DND-41 (cell line): ENCODE results near the gene ACIN1.

ENCODE experiments used
- EZH2 ChIP-seq: IDR thresholded peaks from 3 replicates; pipeline ENCODE4 v1.6.1; 2012; ENCODE audit warnings: borderline replicate concordance, low read depth, mild to moderate bottlenecking, moderate library complexity, low read length, inconsistent platforms; ENCODE audit not compliant: severe bottlenecking
- TF ChIP-seq, protein P1 (sequence below): IDR thresholded peaks from 2 replicates; pipeline ENCODE4 v1.5.1; 2012; ENCODE audit warnings: borderline replicate concordance, low read length, moderate library complexity, mild to moderate bottlenecking; ENCODE audit not compliant: poor library complexity, severe bottlenecking; ENCODE audit errors: extremely low read depth

DNA sequence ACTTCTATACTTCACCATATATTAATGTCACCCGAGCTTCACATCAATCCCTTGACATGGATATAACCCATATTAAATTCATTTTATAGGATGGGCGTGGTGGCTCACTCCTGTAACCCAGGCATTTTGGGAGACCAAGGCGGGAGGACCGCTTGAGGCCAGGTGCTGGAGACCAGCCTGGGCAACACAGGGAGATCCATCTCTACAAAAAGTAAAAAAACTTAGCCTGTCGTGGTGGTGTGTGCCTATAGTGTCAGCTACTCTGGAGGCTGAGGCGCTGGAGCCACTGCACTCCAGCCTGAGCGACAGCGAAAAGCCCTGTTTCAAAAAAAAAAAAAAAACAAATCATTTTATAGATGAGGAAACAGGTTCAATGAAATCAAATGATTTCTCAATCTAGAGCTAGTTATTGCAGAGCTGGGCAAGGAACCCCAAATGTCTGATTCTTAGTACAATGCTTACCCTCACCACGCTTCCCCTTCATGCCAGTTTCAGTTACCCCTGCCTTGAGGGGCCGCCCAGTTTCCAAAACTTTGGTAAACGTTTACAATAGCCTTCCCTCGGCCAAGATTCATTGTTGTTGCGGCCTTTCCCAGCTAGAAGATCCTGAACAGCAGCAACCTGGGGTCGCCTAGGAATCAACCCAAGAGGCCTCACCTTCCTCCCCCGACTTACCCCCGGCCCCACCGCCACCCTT is 61.0 kb downstream of the ACIN1 start:
- TF ChIP-seq, protein P1, sequence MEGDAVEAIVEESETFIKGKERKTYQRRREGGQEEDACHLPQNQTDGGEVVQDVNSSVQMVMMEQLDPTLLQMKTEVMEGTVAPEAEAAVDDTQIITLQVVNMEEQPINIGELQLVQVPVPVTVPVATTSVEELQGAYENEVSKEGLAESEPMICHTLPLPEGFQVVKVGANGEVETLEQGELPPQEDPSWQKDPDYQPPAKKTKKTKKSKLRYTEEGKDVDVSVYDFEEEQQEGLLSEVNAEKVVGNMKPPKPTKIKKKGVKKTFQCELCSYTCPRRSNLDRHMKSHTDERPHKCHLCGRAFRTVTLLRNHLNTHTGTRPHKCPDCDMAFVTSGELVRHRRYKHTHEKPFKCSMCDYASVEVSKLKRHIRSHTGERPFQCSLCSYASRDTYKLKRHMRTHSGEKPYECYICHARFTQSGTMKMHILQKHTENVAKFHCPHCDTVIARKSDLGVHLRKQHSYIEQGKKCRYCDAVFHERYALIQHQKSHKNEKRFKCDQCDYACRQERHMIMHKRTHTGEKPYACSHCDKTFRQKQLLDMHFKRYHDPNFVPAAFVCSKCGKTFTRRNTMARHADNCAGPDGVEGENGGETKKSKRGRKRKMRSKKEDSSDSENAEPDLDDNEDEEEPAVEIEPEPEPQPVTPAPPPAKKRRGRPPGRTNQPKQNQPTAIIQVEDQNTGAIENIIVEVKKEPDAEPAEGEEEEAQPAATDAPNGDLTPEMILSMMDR, result no peak
- TF ChIP-seq EZH2, result no peak
